ENCODE results near the gene SCAF8. TPM values are rescaled to one million over a fixed set of nuclear protein-coding genes. Genes with fewer than 3 reads are reported as not detected.

The SCAF8 gene
- total RNA-seq, 2 experiments from 2014 or later, result 39.8 to 43.8 TPM

DNA sequence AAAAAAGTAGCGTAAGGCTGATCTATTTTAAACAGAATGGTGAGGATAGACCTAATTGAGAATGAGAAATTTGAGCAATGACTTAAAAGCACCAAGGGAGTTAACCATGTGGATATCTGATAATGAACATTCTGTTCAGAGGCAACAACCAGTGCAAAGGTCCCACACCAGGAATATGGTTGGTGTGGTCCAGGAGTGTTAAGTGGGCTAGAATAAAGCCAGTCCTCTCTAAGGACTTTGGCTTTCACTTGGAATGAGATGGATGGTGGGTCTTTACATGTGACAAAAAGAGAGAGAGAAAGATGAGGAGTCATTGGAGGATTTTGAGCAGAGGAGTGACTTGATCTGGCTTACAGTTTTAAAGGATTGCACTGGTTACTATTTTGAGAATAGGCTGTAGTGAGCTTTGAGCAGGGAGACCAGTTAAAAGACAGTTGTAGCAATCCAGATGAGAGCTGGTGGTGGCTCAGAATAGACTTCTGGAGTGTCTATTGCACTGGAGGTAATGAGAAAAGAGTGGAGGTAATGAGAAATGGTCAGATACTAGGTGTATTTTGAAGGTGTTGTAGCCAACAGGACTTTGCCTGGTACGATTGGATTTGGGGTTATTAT is 89.8 kb downstream of the SCAF8 start:
- Mint-ChIP-seq H3K27me3 (no peaks in the 10 kb centered on the region), H3K4me3 (no peak overlapping the region), H3K4me1 (peaks cover 10% of the 10 kb centered on the region), H3K27ac (no peak overlapping the region), H3K36me3 (peaks cover 26% of the 10 kb centered on the region), H3K9me3 (no peaks in the 10 kb centered on the region)
- no peak for DNase-seq

- DNase-seq, result no peak
- H3K4me3 Mint-ChIP-seq, result no peak overlapping the region
- H3K27me3 Mint-ChIP-seq, result no peaks in the 10 kb centered on the region
- H3K27ac Mint-ChIP-seq, result no peak overlapping the region
- peaks cover 28% of the 10 kb centered on the region for H3K36me3 Mint-ChIP-seq
- peaks cover 11% of the 10 kb centered on the region for H3K4me1 Mint-ChIP-seq
- no peaks in the 10 kb centered on the region for H3K9me3 Mint-ChIP-seq
Observed at GRCh38 chr6:154824076-154824475, 90.9 kb downstream of the SCAF8 start.

DNA sequence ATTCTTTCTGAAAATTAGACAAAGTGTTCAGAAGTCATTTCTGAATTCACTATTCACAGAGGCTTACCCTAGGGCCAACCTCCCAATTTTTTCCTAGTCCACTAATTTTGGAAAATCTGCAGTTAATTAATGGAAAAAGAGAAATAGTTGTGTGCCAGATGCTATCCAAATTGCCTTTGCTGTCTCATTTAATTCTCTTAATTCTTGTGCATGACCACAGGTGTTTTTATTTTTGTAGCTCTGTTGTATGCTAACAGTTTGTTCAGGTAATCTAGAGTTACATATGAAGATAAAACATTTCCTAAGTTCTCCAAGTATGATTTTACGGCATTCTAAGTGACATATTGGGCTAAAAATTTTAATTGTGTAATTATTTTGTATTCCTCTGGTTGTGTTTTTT is 96.8 kb downstream of the SCAF8 start:
- peaks cover 24% of the 10 kb centered on the region for H3K4me1 Mint-ChIP-seq
- H3K9me3 Mint-ChIP-seq, result no peaks in the 10 kb centered on the region
- no peak overlapping the region for H3K27ac Mint-ChIP-seq
- peaks cover 26% of the 10 kb centered on the region for H3K36me3 Mint-ChIP-seq
- no peaks in the 10 kb centered on the region for H3K27me3 Mint-ChIP-seq
- H3K4me3 Mint-ChIP-seq, result no peak overlapping the region
- DNase-seq, result no peak

GRCh38 chr6:154830771-154831170 is 97.6 kb downstream of the SCAF8 start:
- no peaks in the 10 kb centered on the region for H3K27me3 Mint-ChIP-seq
- DNase-seq, result no peak
- H3K4me3 Mint-ChIP-seq, result no peak overlapping the region
- no peaks in the 10 kb centered on the region for H3K9me3 Mint-ChIP-seq
- H3K4me1 Mint-ChIP-seq, result peaks cover 30% of the 10 kb centered on the region
- H3K27ac Mint-ChIP-seq, result no peak overlapping the region
- peaks cover 26% of the 10 kb centered on the region for H3K36me3 Mint-ChIP-seq

GRCh38 chr6:154835307-154835706 is 102.1 kb downstream of the SCAF8 start:
- H3K36me3 Mint-ChIP-seq, result peaks cover 15% of the 10 kb centered on the region
- H3K27me3 Mint-ChIP-seq, result no peaks in the 10 kb centered on the region
- DNase-seq, result no peak
- H3K27ac Mint-ChIP-seq, result no peak overlapping the region
- H3K4me1 Mint-ChIP-seq, result peaks cover 36% of the 10 kb centered on the region
- H3K4me3 Mint-ChIP-seq, result no peak overlapping the region
- no peaks in the 10 kb centered on the region for H3K9me3 Mint-ChIP-seq

DNA sequence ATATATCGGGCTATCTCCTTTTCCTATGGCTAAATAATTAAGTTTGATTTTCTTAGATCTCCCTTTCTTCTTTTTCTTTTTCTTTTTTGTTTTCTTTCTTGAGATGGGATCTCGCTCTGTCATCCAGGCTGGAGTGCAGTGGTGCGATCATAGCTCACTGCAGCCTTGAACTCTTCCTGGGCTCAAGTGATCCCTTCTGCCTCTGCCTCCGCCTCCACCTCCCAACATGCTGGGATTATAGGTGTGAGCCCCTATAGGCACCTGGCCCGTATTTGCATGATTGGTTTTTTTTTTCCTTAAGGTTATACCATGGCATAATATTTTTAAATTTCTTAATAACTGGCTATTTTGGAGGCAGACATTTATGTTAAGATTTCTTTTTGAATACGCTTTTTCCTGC is 106.3 kb downstream of the SCAF8 start:
- no peaks in the 10 kb centered on the region for H3K9me3 Mint-ChIP-seq
- H3K4me1 Mint-ChIP-seq, result peaks cover 34% of the 10 kb centered on the region
- no peak for DNase-seq
- H3K27me3 Mint-ChIP-seq, result no peaks in the 10 kb centered on the region
- H3K36me3 Mint-ChIP-seq, result peaks cover 13% of the 10 kb centered on the region
- H3K4me3 Mint-ChIP-seq, result no peak overlapping the region
- H3K27ac Mint-ChIP-seq, result no peak overlapping the region

GRCh38 chr6:154840363-154840762 is 107.1 kb downstream of the SCAF8 start:
- DNase-seq, result no peak
- no peaks in the 10 kb centered on the region for H3K9me3 Mint-ChIP-seq
- H3K27me3 Mint-ChIP-seq, result no peaks in the 10 kb centered on the region
- no peak overlapping the region for H3K27ac Mint-ChIP-seq
- peaks cover 28% of the 10 kb centered on the region for H3K4me1 Mint-ChIP-seq
- no peak overlapping the region for H3K4me3 Mint-ChIP-seq
- H3K36me3 Mint-ChIP-seq, result peaks cover 18% of the 10 kb centered on the region

DNA sequence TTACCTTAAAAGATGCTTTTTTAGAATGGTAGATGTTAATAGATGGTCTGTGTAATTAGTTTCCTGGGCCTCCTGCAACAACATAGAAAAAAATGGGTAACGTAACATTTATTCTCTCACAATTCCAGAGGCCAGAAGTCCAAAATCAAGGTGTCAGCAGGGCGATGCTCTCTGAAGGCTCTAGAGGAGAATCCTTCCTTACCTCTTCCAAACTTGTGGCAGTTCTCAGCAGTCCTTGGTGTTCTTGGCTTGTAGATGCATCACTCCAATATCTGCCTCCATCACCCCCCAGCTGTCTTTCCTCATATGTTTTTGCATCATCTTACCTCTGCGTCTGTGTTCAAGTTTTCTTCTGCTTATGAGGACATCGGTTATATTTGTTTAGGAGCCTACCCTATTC is 107.9 kb downstream of the SCAF8 start:
- Mint-ChIP-seq H3K4me1 (peaks cover 24% of the 10 kb centered on the region), H3K4me3 (no peak overlapping the region), H3K27ac (no peak overlapping the region), H3K27me3 (no peaks in the 10 kb centered on the region), H3K36me3 (peaks cover 20% of the 10 kb centered on the region), H3K9me3 (no peaks in the 10 kb centered on the region)
- DNase-seq, result no peak

GRCh38 chr6:154842833-154843232 is 109.6 kb downstream of the SCAF8 start:
- Mint-ChIP-seq H3K27ac (no peak overlapping the region), H3K9me3 (no peaks in the 10 kb centered on the region), H3K4me1 (peaks cover 29% of the 10 kb centered on the region), H3K4me3 (no peak overlapping the region), H3K27me3 (no peaks in the 10 kb centered on the region), H3K36me3 (peaks cover 19% of the 10 kb centered on the region)
- DNase-seq, result no peak

GRCh38 chr6:154847318-154847717 is 114.1 kb downstream of the SCAF8 start:
- Mint-ChIP-seq H3K4me3 (no peak overlapping the region), H3K36me3 (peaks cover 31% of the 10 kb centered on the region), H3K9me3 (no peaks in the 10 kb centered on the region), H3K4me1 (peaks cover 28% of the 10 kb centered on the region), H3K27me3 (no peaks in the 10 kb centered on the region), H3K27ac (no peak overlapping the region)
- DNase-seq, result no peak

GRCh38 chr6:154848580-154848979 is 115.4 kb downstream of the SCAF8 start:
- Mint-ChIP-seq H3K9me3 (no peaks in the 10 kb centered on the region), H3K4me3 (no peak overlapping the region), H3K27me3 (no peaks in the 10 kb centered on the region), H3K36me3 (peaks cover 35% of the 10 kb centered on the region), H3K27ac (no peak overlapping the region), H3K4me1 (peaks cover 20% of the 10 kb centered on the region)
- DNase-seq, result no peak

DNA sequence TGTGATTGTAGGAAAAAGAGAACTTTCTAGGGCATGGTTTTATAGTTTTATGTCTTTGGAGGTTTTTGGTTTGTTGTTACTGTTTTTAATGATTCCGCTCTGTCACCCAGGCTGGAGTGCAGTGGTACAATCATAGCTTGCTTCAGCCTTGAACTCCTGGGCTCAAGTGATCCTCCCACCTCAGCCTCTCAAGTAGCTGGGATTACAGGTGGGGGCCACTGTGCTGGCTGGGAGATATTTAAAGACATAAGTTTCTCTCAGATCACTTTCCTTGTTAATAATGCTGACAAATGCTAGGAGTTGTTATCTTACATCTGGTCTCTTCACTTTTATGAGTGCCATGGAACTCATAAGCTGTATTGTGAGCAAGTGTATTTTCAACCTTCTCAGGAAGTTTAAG is 116.3 kb downstream of the SCAF8 start:
- H3K36me3 Mint-ChIP-seq, result peaks cover 30% of the 10 kb centered on the region
- H3K27ac Mint-ChIP-seq, result no peak overlapping the region
- DNase-seq, result no peak
- no peaks in the 10 kb centered on the region for H3K9me3 Mint-ChIP-seq
- peaks cover 17% of the 10 kb centered on the region for H3K4me1 Mint-ChIP-seq
- H3K4me3 Mint-ChIP-seq, result no peak overlapping the region
- no peaks in the 10 kb centered on the region for H3K27me3 Mint-ChIP-seq

- peaks cover 27% of the 10 kb centered on the region for H3K36me3 Mint-ChIP-seq
- H3K27ac Mint-ChIP-seq, result no peak overlapping the region
- H3K9me3 Mint-ChIP-seq, result no peaks in the 10 kb centered on the region
- DNase-seq, result no peak
- peaks cover 11% of the 10 kb centered on the region for H3K4me1 Mint-ChIP-seq
- H3K27me3 Mint-ChIP-seq, result no peaks in the 10 kb centered on the region
- no peak overlapping the region for H3K4me3 Mint-ChIP-seq
Observed at GRCh38 chr6:154852687-154853086, 119.5 kb downstream of the SCAF8 start.

DNA sequence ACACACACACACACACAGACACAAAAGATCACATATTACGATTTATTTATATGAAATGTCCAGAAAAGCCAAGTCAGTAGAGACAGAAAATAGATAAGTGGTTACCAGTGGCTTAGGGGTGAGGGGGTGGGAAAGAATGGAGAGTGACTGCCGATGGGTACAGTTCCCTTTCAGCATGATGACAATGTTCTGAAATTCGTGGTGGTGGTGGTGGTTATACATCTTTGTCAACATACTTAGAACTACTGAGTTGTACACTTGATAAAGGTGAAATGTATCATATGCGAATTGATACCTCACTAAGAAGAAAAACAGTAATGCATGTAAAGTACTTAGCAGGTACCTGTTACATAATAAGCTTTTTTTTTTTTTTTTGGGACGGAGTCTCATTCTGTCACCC is 124.3 kb downstream of the SCAF8 start:
- Mint-ChIP-seq H3K4me3 (no peak overlapping the region), H3K36me3 (peaks cover 8% of the 10 kb centered on the region), H3K27me3 (no peaks in the 10 kb centered on the region), H3K27ac (no peak overlapping the region), H3K9me3 (no peaks in the 10 kb centered on the region), H3K4me1 (peaks cover 2% of the 10 kb centered on the region)
- DNase-seq, result no peak

DNA sequence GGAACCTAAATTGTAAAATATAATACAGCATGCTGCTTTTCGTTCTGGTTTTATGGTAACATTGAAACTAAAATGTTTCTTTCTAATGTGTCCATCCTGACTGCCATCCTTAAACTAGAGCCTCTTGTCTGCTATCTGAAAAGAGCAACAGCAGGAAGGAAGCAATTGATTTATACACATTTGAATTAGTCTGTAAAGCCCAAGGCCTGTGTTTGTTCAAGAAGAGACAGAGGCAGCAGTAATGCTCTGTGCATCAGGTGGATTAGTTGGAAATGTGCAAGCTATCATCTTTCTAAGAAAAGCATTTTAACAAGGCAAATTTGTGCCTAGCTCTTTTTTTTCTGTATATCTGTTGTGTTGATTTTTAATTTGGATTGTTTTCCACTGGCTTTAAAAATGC is 128.6 kb downstream of the SCAF8 start:
- Mint-ChIP-seq H3K4me1 (peaks cover 5% of the 10 kb centered on the region), H3K9me3 (no peaks in the 10 kb centered on the region), H3K27ac (no peak overlapping the region), H3K27me3 (no peaks in the 10 kb centered on the region), H3K36me3 (peaks cover 5% of the 10 kb centered on the region), H3K4me3 (no peak overlapping the region)
- no peak for DNase-seq

- H3K4me1 Mint-ChIP-seq, result peaks cover 5% of the 10 kb centered on the region
- H3K4me3 Mint-ChIP-seq, result no peak overlapping the region
- H3K9me3 Mint-ChIP-seq, result no peaks in the 10 kb centered on the region
- H3K27me3 Mint-ChIP-seq, result no peaks in the 10 kb centered on the region
- no peak for DNase-seq
- no peak overlapping the region for H3K27ac Mint-ChIP-seq
- H3K36me3 Mint-ChIP-seq, result peaks cover 3% of the 10 kb centered on the region
Observed at GRCh38 chr6:154862536-154862935, 129.3 kb downstream of the SCAF8 start.

Data from activated naive CD8-positive, alpha-beta T cell treated with anti-CD3 and anti-CD28 coated beads for 36 hours (primary cell).